Measurements from ENCODE around the gene LRP1B.

- TF ChIP-seq POLR2AphosphoS5 (IDR thresholded peaks at IDR 0.05; ENCODE audit: low read depth, low read length) (no peak), SIN3A (IDR thresholded peaks at IDR 0.05; ENCODE audit: borderline replicate concordance, insufficient read depth, low read length) (no peak), REST (IDR thresholded peaks at IDR 0.05; ENCODE audit: insufficient read depth in 1 of 2, low read depth in 2 of 2, low read length in 2 of 2) (no peak), TAF1 (IDR thresholded peaks at IDR 0.05; ENCODE audit: borderline replicate concordance, insufficient read depth, low read length) (no peak), FOXP2 (optimal IDR thresholded peaks at IDR 0.05; ENCODE audit: borderline replicate concordance, extremely low read depth, extremely low read length, insufficient read depth) (no peak)
Measured at GRCh38 chr2:141187075-141187439, 943.8 kb downstream of the LRP1B start.

Data from PFSK-1 (cell line).